ENCODE results near the gene TCF19. TPM values are rescaled to one million over a fixed set of nuclear protein-coding genes. Genes with fewer than 3 reads are reported as not detected.
"Not testable (repeated sequence)": the region's sequence is repeated elsewhere in the genome, so short reads cannot be mapped to it uniquely, and the experiment has no call there.

TCF19 gene
- polyA plus RNA-seq, 1 donor from 2014 or later, result 14.9 TPM

DNA sequence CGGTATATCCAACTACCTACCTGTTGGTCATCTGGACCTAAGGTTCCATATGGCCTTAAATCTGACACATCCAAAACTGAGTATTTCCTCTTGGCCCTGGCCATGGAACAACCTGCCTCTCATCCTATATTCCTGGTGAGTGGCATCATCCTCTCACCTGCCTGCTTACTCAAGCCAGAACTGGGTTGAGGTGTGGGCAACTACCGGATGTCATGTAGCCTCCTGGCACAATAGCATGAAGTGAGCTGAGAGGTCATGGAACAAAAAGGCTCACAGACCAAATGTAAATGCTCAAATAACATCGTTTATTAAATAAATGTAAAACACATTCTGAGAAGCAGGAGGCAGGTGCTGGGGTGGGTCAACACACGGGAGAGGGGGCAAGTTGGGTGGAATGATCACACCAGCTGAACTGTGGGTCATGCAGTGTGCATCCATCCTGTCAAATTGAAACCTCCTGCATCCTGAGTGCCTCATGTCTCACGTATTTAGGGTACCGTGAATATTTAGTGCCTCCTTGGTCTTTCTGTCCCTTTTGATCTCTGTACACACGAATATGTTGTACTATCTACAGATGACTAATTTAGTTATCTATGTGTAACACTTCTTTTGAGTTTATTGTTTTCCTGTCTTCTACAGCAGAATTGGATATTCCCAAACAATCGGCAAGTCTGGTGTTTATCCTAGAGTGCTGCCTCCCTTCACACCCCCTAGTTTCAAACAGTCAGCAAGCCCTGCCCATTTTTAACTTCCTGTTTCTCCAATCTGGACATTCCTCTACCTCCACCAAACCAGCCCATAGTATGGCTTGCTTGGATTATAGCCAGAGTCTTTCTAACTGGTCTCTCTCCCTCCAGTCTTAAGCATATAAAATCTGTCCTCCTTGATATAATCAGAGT, 20.0 kb downstream of the TCF19 start:
- H3K27me3 Mint-ChIP-seq, result no peaks in the 10 kb centered on the region
- peaks cover 1% of the 10 kb centered on the region for H3K36me3 Mint-ChIP-seq
- peak overlapping the region in 1 of 4 donors; percentile 84 for H3K4me3 Mint-ChIP-seq
- H3K9me3 Mint-ChIP-seq, result no peaks in the 10 kb centered on the region
- no peak overlapping the region for H3K27ac Mint-ChIP-seq
- peaks cover 10 to 14% (median 12%) of the 10 kb centered on the region in 3 donors for H3K4me1 Mint-ChIP-seq

DNA sequence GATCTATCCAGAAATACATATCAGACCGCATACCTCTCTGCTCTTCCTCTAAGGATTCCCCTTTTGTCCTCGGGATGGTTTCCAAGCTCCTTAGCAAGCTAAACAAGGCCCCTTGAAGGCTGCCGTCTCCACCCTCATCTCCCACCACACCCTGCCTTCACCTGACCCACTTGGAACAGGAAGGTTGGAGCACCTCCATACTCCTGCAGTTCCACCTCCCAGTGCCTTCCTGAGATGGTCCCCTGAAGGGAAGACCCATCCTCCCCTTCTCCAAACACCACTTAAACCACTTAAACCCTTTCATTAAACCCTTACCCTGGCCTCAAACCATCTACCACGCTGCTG, 20.6 kb downstream of the TCF19 start:
- Mint-ChIP-seq H3K9me3 (no peaks in the 10 kb centered on the region), H3K27me3 (no peaks in the 10 kb centered on the region), H3K36me3 (peaks cover 1% of the 10 kb centered on the region), H3K4me1 (peaks cover 10 to 14% (median 12%) of the 10 kb centered on the region in 3 donors), H3K4me3 (peak overlapping the region in 1 of 4 donors; percentile 84), H3K27ac (peak overlapping the region in 1 of 3 donors; percentile 1)

DNA sequence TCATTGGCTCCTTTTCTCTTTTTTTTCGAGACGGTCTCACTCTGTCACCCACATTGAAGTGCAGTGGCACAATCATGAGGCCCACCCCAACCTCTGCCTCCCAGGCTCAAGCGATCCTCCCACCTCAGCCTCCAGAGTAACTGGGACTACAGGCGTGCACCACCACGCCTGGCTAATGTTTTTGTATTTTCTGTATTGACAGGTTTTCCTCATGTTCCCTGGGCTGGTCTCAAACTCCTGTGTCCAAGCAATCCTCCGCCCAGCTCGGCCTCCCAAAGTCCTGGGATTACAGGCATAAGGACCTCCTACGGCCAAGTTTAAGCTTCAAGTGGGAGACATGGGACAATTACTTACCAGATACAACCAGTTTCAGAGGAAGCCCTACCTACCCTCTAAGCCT, 21.5 kb downstream of the TCF19 start:
- H3K36me3 Mint-ChIP-seq, result peaks cover 1% of the 10 kb centered on the region
- peak overlapping the region in 3 of 4 donors; percentile 42 to 91 (median 55) for H3K4me3 Mint-ChIP-seq
- no peaks in the 10 kb centered on the region for H3K9me3 Mint-ChIP-seq
- peaks cover 10 to 14% (median 12%) of the 10 kb centered on the region in 3 donors for H3K4me1 Mint-ChIP-seq
- H3K27ac Mint-ChIP-seq, result no peak overlapping the region
- H3K27me3 Mint-ChIP-seq, result no peaks in the 10 kb centered on the region

DNA sequence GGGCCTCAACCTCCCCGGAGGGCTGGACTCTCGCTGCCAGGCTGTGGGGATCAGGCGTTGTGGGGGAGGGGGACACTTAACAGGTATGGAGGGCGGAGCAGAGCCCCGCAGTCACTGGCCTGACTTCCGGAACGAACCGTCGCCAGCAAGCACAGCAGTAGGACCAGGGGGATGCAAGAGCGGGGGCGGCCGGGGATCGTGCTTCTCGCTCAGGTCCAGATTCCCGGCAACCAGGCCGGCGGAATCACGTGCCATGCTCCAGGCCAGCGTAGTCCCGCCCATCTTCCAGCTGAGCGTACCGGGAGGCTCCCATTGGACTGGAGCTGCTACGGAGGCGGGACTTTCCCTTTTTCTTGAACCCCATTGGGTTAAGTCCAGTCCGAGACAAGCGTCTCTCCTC, 22.1 kb downstream of the TCF19 start:
- Mint-ChIP-seq H3K27me3 (no peaks in the 10 kb centered on the region), H3K27ac (peak overlapping the region in 1 of 3 donors; percentile 42), H3K4me3 (peak overlapping the region; percentile 42 to 93 (median 86)), H3K36me3 (peaks cover 1% of the 10 kb centered on the region), H3K9me3 (no peaks in the 10 kb centered on the region), H3K4me1 (peaks cover 10 to 15% (median 12%) of the 10 kb centered on the region in 3 donors)

DNA sequence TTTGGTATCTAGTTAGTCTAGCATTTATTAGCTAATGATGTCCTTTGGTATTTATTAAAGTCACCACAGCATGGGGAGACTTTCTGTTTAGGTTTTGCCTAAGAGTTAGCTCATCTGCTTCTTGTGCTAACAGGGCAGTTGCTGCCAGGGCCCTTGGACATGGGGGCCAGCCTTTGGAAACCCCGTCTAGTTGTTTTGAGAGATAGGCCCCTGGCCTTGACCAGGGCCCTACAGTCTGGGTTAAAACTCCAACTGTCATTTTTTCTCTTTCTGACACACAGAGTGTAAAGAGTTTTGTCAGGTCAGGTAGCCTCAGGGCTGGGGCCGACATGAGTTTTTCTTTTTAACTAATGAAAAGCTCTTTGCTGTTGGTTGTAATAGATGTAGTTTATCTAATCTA, 24.9 kb downstream of the TCF19 start:
- not testable (repeated sequence) for H3K9me3 Mint-ChIP-seq, H3K27ac Mint-ChIP-seq, H3K27me3 Mint-ChIP-seq, H3K36me3 Mint-ChIP-seq, H3K4me3 Mint-ChIP-seq
- peaks cover 10 to 24% (median 22%) of the 10 kb centered on the region in 3 donors for H3K4me1 Mint-ChIP-seq

DNA sequence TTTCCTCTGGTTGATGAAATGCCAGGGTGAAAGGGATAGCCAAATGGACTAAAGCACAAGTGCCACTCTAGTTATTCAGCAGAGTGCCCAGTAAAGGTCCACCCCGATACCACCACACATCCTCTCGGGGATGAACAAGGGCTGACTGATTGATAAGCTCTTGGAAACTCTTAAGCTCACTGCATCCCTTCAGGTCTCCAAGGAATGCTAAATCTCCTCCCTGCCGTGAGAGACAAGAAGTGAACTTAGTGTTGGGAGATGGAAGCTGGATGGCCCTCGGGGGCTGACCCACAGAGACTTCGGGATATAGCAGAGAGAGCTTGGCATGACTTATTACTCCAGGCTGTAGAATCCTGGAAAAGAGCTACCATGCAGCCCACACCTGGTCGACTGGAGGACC, 25.5 kb downstream of the TCF19 start:
- not testable (repeated sequence) for H3K36me3 Mint-ChIP-seq, H3K27me3 Mint-ChIP-seq, H3K9me3 Mint-ChIP-seq, H3K4me3 Mint-ChIP-seq, H3K27ac Mint-ChIP-seq
- peaks cover 6 to 18% (median 17%) of the 10 kb centered on the region in 3 donors for H3K4me1 Mint-ChIP-seq

DNA sequence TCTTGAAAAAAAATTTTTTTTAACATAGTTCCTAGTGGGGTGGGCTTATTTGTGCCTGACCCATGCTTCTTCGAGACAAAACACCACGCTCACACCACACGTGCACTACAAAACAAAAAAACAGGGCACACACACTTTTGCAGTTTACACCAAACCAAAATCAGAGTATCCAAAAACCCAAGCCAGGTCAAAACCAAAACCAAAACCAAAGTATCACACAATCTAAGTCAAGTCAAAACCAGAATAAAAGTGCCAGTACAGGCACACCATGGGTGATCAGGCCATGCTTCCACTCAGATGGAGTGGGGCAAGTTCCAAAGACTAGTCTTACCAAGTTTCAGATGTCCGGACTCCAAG, 27.3 kb downstream of the TCF19 start:
- peak overlapping the region in 3 of 4 donors; percentile 5 to 76 (median 71) for H3K4me3 Mint-ChIP-seq
- H3K9me3 Mint-ChIP-seq, result not testable (repeated sequence)

DNA sequence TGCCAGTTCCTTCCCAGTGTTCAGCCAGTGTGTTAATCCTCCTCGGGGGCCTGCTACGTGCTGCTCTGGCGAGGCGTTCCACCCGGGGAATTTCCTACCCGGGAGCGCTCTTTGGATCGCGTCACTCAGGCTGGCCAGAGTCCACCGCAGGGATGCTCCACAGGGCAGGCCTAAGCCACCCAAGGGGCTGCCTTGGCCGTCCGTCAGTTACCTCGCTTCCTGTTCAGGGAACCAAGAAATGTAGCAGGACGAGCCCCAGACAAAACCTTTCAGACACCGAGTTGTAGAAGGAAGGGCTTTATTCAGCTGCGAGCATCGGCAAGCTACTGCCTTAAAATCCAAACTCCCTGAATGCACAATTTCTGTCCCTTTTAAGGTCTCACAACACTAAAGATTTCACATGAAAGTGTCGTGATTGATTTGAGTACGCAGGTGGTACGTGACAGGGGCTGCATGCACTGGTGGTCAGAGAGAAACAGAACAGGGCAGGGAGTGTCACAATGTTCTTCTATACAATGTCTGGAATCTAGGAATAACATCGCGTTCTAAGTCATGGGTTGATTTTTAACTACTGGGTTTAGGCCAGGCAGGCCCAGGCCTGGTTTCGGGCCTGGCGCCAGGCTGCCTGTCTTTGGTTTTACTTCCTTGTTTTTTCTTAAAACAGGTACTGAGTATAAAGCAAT, 27.8 kb downstream of the TCF19 start:
- H3K36me3 Mint-ChIP-seq, result no peaks in the 10 kb centered on the region
- no peaks in the 10 kb centered on the region for H3K9me3 Mint-ChIP-seq
- H3K4me3 Mint-ChIP-seq, result peak overlapping the region in 2 of 4 donors; percentile 71 to 76
- H3K27me3 Mint-ChIP-seq, result no peaks in the 10 kb centered on the region
- H3K27ac Mint-ChIP-seq, result peak overlapping the region; percentile 89 to 96 (median 93)
- H3K4me1 Mint-ChIP-seq, result peaks cover 3 to 17% (median 13%) of the 10 kb centered on the region in 3 donors

More for the DNA sequence above, 27.3 kb downstream of the TCF19 start:
- not testable (repeated sequence) for H3K36me3 Mint-ChIP-seq, H3K27me3 Mint-ChIP-seq
- peaks cover 4 to 15% (median 13%) of the 10 kb centered on the region in 3 donors for H3K4me1 Mint-ChIP-seq
- peak overlapping the region in 2 of 3 donors; percentile 89 to 96 for H3K27ac Mint-ChIP-seq

DNA sequence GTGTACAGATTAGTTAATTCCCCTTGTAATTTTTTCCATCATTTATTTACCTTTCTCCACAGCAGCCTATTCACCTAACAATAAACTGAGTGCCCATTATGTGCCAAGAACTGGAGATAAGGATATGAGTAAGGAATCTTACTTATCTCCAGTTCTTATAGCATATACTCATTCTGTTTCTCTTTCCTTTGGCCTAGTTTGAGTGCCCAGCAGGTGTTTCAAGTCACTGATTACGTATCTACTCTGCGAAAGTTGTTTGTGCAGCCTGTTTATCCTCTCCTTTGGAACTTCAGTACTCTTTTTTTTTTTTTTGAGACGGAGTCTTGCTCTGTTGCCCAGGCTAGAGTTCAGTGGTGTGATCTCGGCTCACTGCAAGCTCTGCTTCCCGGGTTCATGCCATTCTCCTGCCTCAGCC, 29.4 kb downstream of the TCF19 start:
- Mint-ChIP-seq H3K36me3 (no peaks in the 10 kb centered on the region), H3K4me3 (no peak overlapping the region), H3K9me3 (no peaks in the 10 kb centered on the region), H3K27ac (no peak overlapping the region), H3K4me1 (peaks cover 3 to 22% (median 16%) of the 10 kb centered on the region in 3 donors), H3K27me3 (no peaks in the 10 kb centered on the region)

DNA sequence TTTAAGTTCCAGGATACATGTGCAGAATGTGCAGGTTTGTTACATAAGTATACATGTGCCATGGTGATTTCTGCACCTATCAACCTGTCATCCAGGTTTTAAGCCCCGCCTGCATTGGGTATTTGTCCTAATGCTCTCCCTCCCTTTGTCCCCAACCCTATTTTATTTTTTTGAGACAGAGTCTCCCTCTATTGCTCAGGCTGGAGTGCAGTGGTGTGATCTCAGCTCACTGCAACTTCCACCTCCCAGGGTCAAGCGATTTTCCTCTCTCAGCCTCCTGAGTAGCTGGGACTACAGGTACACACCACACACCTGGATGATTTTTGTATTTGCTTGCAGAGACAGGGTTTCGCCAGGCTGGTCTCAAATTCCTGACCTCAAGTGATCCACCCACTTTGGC, 30.8 kb downstream of the TCF19 start:
- not testable (repeated sequence) for H3K27me3 Mint-ChIP-seq, H3K27ac Mint-ChIP-seq, H3K36me3 Mint-ChIP-seq, H3K4me3 Mint-ChIP-seq, H3K9me3 Mint-ChIP-seq
- H3K4me1 Mint-ChIP-seq, result peaks cover 3 to 22% (median 18%) of the 10 kb centered on the region in 3 donors

DNA sequence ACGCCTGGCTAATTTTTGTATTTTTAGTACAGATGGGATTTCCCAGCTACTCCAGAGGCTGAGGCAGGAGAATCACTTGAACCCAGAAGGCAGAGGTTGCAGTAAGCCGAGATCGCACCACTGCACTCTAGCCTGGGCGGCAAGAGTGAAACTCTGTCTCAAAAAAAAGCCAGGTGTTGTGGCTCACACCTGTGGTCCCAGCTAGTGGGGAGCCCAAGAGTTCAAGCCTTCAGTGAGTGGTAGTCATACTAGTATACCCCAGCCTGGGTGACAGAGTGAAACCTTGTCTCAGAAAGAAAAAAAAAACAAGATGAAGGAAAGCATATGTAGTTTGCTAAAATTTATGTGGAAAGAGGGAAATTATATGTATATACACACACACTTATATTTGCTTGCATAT, 32.1 kb downstream of the TCF19 start:
- peak overlapping the region in 1 of 3 donors; percentile 60 for H3K27ac Mint-ChIP-seq
- H3K4me1 Mint-ChIP-seq, result peaks cover 6 to 24% (median 21%) of the 10 kb centered on the region in 3 donors
- no peaks in the 10 kb centered on the region for H3K9me3 Mint-ChIP-seq
- H3K4me3 Mint-ChIP-seq, result peak overlapping the region in 1 of 4 donors; percentile 35
- H3K27me3 Mint-ChIP-seq, result no peaks in the 10 kb centered on the region
- no peaks in the 10 kb centered on the region for H3K36me3 Mint-ChIP-seq

DNA sequence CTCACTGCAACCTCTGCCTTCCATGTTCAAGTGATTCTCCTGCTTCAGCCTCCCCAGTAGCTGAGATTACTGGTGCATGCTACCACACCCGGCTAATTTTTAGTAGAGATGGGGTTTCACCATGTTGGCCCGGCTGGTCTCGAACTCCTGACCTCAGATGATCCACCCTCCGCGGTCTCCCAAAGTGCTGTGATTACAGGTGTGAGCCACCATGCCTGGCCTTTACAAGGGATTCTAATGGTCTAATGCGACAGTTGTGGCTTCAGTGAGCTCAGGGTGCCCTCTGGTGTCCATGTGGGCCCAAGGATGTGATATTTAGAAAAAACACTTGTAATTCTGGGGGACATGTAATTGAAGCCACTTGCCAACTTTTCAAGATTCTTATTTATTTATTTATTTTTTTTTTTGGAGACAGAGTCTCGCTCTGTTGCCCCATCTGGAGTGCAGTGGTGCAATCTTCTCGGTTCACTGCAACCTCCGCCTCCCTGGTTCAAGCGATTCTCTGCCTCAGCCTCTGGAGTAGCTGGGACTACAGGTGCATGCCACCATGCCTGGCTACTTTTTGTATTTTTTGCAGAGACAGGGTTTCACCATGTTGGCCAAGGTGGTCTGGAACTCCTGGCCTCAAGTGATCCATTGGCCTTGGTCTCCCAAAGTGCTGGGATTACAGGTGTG, 34.2 kb downstream of the TCF19 start:
- not testable (repeated sequence) for H3K27me3 Mint-ChIP-seq, H3K9me3 Mint-ChIP-seq, H3K36me3 Mint-ChIP-seq
- Mint-ChIP-seq H3K27ac (peak overlapping the region in 2 of 3 donors; percentile 9 to 64), H3K4me3 (peak overlapping the region in 1 of 4 donors; percentile 32), H3K4me1 (peaks cover 13 to 21% (median 15%) of the 10 kb centered on the region in 3 donors)

DNA sequence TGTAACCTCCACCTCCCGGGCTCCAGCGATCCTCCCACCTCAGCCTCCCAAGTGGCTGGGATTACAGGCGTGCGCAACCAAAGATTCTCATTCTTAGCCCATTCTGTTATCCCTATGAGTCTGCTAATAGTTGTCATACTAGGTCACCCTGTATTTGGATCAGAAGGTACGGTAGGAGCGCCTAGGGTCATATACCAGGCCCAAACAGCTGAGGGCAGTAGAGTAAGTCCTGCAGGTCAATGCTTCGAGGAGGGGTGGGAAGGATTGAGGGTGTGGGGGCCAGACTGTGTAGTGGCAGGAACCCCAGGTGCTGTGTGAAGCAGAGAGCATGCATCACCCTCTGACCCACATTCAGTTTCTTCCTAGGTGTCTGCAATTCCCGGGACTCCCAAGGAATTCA, 34.8 kb downstream of the TCF19 start:
- no peaks in the 10 kb centered on the region for H3K27me3 Mint-ChIP-seq
- peaks cover 0 to 1% (median 0%) of the 10 kb centered on the region in 3 donors for H3K9me3 Mint-ChIP-seq
- H3K4me3 Mint-ChIP-seq, result no peak overlapping the region
- peaks cover 3% of the 10 kb centered on the region for H3K36me3 Mint-ChIP-seq
- no peak overlapping the region for H3K27ac Mint-ChIP-seq
- H3K4me1 Mint-ChIP-seq, result peaks cover 13 to 21% (median 20%) of the 10 kb centered on the region in 3 donors

DNA sequence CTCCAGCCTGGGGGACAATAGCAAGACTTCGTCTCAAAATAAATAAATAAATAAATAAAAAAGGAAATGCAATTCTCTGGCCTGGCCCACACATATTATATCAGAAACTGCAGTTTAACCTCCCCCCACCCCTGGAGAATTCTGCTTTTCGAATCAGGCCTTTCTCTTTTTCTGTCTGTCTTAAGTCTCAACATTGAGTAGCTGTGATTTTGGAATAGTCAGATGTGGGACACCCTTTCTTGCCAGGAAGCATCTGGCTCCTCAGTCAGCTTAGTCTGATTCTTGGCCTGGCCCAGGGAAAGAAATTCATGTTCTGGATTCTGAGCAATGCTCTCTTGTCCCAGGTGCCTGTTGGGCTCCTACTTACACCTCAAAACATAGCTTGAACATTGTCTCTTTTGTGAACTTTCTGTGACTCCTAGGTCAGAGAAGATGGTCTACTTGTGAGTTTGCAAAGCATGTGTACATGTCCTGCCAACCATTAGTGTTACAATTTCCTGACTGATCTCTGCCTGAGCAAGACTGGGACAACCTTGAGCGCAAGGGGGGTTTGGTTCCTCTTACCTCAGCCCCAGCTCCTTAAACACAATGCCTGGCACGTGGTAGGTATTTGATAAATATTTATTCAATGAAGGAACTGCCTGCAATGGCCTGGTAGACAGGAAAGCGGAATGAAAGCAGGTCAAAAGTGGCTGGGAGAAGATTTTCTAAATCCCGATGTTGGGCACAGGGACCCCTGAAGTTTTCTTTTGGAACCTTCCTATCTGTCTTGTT, 35.9 kb downstream of the TCF19 start:
- Mint-ChIP-seq H3K9me3 (peaks cover 0 to 1% (median 0%) of the 10 kb centered on the region in 3 donors), H3K4me3 (peak overlapping the region in 2 of 4 donors; percentile 25 to 44), H3K4me1 (peaks cover 16 to 21% (median 20%) of the 10 kb centered on the region in 3 donors), H3K27me3 (no peaks in the 10 kb centered on the region), H3K36me3 (peaks cover 4% of the 10 kb centered on the region), H3K27ac (peak overlapping the region; percentile 6 to 82 (median 73))

All from IgD-negative memory B cell (primary cell).